GM18502 (cell line): Measurements from ENCODE around the gene ELF3.
"Not testable (repeated sequence)": the region's sequence is repeated elsewhere in the genome, so short reads cannot be mapped to it uniquely, and the experiment has no call there.

ENCODE experiments used
- ATAC-seq: cut with Tn5 transposase; IDR thresholded peaks from one replicate; pipeline ENCODE4 v1.9.1; 2021; ENCODE audit warnings: mild to moderate bottlenecking; ENCODE audit not compliant: unreplicated experiment, poor library complexity

The ELF3 gene

DNA sequence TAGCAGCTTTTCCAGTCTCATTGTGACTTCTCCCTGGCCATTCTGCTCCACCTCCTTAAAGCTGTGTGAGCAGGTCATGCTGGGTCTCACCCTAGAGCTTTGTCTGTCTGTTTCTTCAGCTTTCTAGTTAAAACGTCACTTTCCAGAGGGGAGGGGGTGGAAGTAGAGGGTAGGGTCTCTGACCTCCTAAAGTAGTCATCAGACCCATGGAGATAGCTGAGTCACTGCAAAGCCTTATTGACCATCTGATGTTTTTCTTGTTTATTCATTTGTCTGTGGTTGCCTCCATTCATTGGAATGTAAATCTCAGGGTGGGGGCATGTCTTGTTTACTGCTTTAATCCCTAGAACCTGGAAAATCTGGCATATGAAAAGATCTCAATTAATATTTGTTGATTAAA, 52.7 kb downstream of the ELF3 start:
- ATAC-seq, result no peak

DNA sequence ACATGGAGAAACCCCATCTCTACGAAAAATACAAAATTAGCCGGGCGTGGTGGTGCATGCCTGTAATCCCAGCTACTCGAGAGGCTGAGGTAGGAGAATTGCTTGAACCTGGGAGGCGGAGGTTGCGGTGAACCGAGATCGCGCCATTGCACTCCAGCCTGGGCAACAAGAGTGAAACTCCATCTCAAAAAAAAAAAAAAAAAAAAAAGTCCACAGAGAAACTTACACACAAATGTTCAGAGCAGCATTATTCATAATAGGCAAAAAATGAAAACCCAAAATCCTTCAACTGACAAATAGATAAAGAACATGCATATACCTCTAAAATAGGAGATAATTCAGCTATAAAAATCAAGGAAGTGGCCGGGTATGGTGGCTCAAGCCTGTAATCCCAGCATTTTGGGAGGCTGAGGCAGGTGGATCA, 54.5 kb downstream of the ELF3 start:
- not testable (repeated sequence) for ATAC-seq
